A673 (cell line): ENCODE data around the gene PIGO. TPM values are rescaled to one million over a fixed set of nuclear protein-coding genes. Genes with fewer than 3 reads are reported as not detected.

Source experiments
- BruUV-seq: library from RNA; stranded (reverse); fragments of 400-500 nt; replicated peaks from 2 replicates; lab custom pipeline; 2021; lab: Mats Ljungman, UMichigan
- CTCF ChIA-PET: fragments of 300-600 bp; sonication (Branson Sonifier 250); formaldehyde crosslinking; loops from one replicate; lab custom pipeline; 2022; ENCODE audit warnings: antibody characterized with exemption; lab: Charles Lee
- POLR2A ChIA-PET: fragments of 300-600 bp; sonication (Branson Sonifier 250); formaldehyde crosslinking; loops from one replicate; lab custom pipeline; 2022; ENCODE audit warnings: antibody characterized with exemption; ENCODE audit not compliant: low non-redundant PET; lab: Charles Lee
- DNase-seq: peaks from one replicate; pipeline ENCODE4 v3.0.0-alpha.2; 2015; ENCODE audit warnings: low spot score
- H3K27ac ChIP-seq: fragments of 200-600 bp; sonication (generic); 2 replicates; pipeline ENCODE4 v1.5.1; 2016; ENCODE audit warnings: mixed run types, low read depth, mild to moderate bottlenecking, mixed read lengths, antibody characterized with exemption, low read length; ENCODE audit not compliant: poor library complexity, severe bottlenecking
- H3K27me3 ChIP-seq: fragments of 200-600 bp; sonication (generic); replicated peaks from 2 replicates; pipeline ENCODE4 v1.6.1; 2017; ENCODE audit warnings: mixed run types, low read depth, mild to moderate bottlenecking, mixed read lengths, antibody characterized with exemption, low read length; ENCODE audit not compliant: insufficient read depth, poor library complexity
- H3K36me3 ChIP-seq: fragments of 200-600 bp; sonication (generic); 2 replicates; pipeline ENCODE4 v1.6.1; 2016; ENCODE audit warnings: mixed run types, mild to moderate bottlenecking, mixed read lengths, antibody characterized with exemption, low read length; ENCODE audit not compliant: insufficient read depth, poor library complexity, severe bottlenecking
- H3K4me1 ChIP-seq: fragments of 200-600 bp; sonication (generic); 2 replicates; pipeline ENCODE4 v1.6.1; 2017; ENCODE audit warnings: mixed run types, mild to moderate bottlenecking, mixed read lengths, antibody characterized with exemption, low read length; ENCODE audit not compliant: insufficient read depth, poor library complexity, severe bottlenecking
- H3K4me3 ChIP-seq: fragments of 200-600 bp; sonication (generic); 2 replicates; pipeline ENCODE4 v1.5.1; 2016; ENCODE audit warnings: low read depth, mixed run types, mild to moderate bottlenecking, mixed read lengths, low read length; ENCODE audit not compliant: poor library complexity, severe bottlenecking
- H3K9me3 ChIP-seq: fragments of 200-600 bp; sonication (generic); 2 replicates; pipeline ENCODE4 v1.6.1; 2016; ENCODE audit warnings: mixed run types, low read depth, mild to moderate bottlenecking, mixed read lengths, antibody characterized with exemption, low read length; ENCODE audit not compliant: poor library complexity, severe bottlenecking
- EZH2 ChIP-seq: fragments of 200-600 bp; sonication (generic); IDR thresholded peaks from 2 replicates; pipeline ENCODE4 v1.6.1; 2017; ENCODE audit warnings: borderline replicate concordance, low read depth, mild to moderate bottlenecking, mixed read lengths, antibody characterized with exemption, low read length; ENCODE audit not compliant: poor library complexity, severe bottlenecking
- intact Hi-C: fragments of 100-400 bp; cut with micrococcal nuclease; formaldehyde crosslinking; loops from one replicate; pipeline ENCODE4 v1.10.0; 2022; ENCODE audit not compliant: unreplicated experiment
- total RNA-seq: library from RNA; stranded (reverse); gene quantifications from 2 replicates; pipeline ENCODE4 v1.2.3, GENCODE V29; 2021
- TF ChIP-seq, protein P1 (sequence below): fragments of 300-800, 200-600 bp; sonication (generic); conservative IDR thresholded peaks from 2 replicates; pipeline ENCODE4 v1.5.1; 2017; ENCODE audit warnings: low read depth, mild to moderate bottlenecking, antibody characterized with exemption, low read length, moderate library complexity, mixed read lengths

The PIGO gene
- total RNA-seq, 1 experiment from 2014 or later: 32.9 TPM

GRCh38 chr9:35042891-35043545 is 53.4 kb downstream of the PIGO start:
- intact Hi-C loops: no loop called here
- no peaks in the 10 kb centered on the region for H3K27me3 ChIP-seq
- ChIA-PET POLR2A (no interaction called here), CTCF (interaction anchor here (0.9 kb wide), 1 partner anchor 8 kb away, joined by 3 read pairs; no protein-coding TSS in a partner anchor)
- no peak for DNase-seq
- no TSS peak for BruUV-seq
- no peaks in the 10 kb centered on the region for H3K9me3 ChIP-seq
- no peaks in the 10 kb centered on the region for H3K4me1 ChIP-seq
- no peak for TF ChIP-seq EZH2
- TF ChIP-seq, protein P1, sequence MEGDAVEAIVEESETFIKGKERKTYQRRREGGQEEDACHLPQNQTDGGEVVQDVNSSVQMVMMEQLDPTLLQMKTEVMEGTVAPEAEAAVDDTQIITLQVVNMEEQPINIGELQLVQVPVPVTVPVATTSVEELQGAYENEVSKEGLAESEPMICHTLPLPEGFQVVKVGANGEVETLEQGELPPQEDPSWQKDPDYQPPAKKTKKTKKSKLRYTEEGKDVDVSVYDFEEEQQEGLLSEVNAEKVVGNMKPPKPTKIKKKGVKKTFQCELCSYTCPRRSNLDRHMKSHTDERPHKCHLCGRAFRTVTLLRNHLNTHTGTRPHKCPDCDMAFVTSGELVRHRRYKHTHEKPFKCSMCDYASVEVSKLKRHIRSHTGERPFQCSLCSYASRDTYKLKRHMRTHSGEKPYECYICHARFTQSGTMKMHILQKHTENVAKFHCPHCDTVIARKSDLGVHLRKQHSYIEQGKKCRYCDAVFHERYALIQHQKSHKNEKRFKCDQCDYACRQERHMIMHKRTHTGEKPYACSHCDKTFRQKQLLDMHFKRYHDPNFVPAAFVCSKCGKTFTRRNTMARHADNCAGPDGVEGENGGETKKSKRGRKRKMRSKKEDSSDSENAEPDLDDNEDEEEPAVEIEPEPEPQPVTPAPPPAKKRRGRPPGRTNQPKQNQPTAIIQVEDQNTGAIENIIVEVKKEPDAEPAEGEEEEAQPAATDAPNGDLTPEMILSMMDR: no peak
- no peak overlapping the region for H3K4me3 ChIP-seq
- no peak overlapping the region for H3K27ac ChIP-seq
- H3K36me3 ChIP-seq: no peaks in the 10 kb centered on the region

DNA sequence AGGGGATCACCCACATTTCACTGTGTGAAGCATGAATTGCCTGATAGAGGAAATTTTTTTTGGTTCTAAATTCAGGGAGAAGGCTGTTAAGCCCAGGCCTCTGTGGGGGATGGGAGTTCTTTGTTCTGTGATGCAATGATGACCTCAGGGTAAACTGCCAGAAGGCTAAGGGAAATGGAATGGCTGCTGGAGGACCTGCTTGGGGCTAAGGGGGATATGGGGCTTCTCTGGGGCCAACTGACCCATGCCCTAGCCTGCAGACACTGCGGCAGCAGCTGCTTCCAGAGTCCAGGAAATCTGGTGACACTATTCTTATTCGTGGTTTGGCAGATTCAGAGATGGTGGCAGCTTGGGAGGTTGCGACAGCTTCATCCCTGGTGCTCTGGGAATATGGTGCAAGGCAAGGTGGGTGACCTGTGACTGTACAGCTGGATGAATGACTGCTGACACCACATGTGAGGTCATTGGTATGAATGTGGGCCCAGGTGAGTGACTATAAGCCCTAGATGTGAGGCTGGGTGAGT is 54.2 kb downstream of the PIGO start:
- no TSS peak for BruUV-seq
- CTCF ChIA-PET: interaction anchor here (0.9 kb wide), 1 partner anchor 9 kb away, joined by 3 read pairs; no protein-coding TSS in a partner anchor
- H3K9me3 ChIP-seq: no peaks in the 10 kb centered on the region
- H3K27me3 ChIP-seq: no peaks in the 10 kb centered on the region
- TF ChIP-seq, protein P1: no peak
- TF ChIP-seq EZH2: no peak
- no peaks in the 10 kb centered on the region for H3K36me3 ChIP-seq
- H3K27ac ChIP-seq: no peak overlapping the region
- no peak overlapping the region for H3K4me3 ChIP-seq
- intact Hi-C loops: no loop called here
- POLR2A ChIA-PET: no interaction called here
- DNase-seq: no peak
- H3K4me1 ChIP-seq: no peaks in the 10 kb centered on the region

Other genes starting within 250 kb of the PIGO start
- gene PHF24, start 138.3 kb downstream of the PIGO start, total RNA-seq: 0.11 and 0.13 TPM in 2 replicates
- gene DNAJB5, start 106.8 kb downstream of the PIGO start, total RNA-seq: 11.9 and 13.0 TPM in 2 replicates
- 625 and 643 TPM in 2 replicates for gene VCP, start 24.0 kb downstream of the PIGO start, total RNA-seq
- gene FANCG, start 16.6 kb downstream of the PIGO start, total RNA-seq: 104 and 110 TPM in 2 replicates
- 200 and 209 TPM in 2 replicates for gene STOML2, start 6.5 kb upstream of the PIGO start, total RNA-seq
- 7.4 and 8.3 TPM in 2 replicates for gene ATOSB, start 19.3 kb upstream of the PIGO start, total RNA-seq
- gene UNC13B, start 65.4 kb upstream of the PIGO start, total RNA-seq: 19.8 and 21.8 TPM in 2 replicates